Caco-2 (cell line): Measurements from ENCODE around the gene JAG2. TPM values are rescaled to one million over a fixed set of nuclear protein-coding genes. Genes with fewer than 3 reads are reported as not detected.
A peak's percentile ranks its signal among the peaks of the same experiment; 100 is the strongest.

Experiments
- BruUV-seq: library from RNA; stranded (reverse); fragments of 400-500 nt; replicated peaks from 2 replicates; lab custom pipeline; 2021; lab: Mats Ljungman, UMichigan
- CTCF ChIA-PET: fragments of 300-600 bp; sonication (Branson Sonifier 250); formaldehyde crosslinking; loops from one replicate; lab custom pipeline; 2022; ENCODE audit warnings: antibody characterized with exemption; lab: Charles Lee
- POLR2A ChIA-PET: fragments of 300-600 bp; sonication (Branson Sonifier 250); formaldehyde crosslinking; loops from one replicate; lab custom pipeline; 2022; ENCODE audit warnings: antibody characterized with exemption; lab: Charles Lee
- DNase-seq, 2 experiments: peaks; one replicate each; pipeline versions ENCODE4 v3.0.0 to v3.0.0-alpha.2; 2020 to 2022
- H3K27me3 ChIP-seq: replicated peaks from 2 replicates; pipeline ENCODE4 v1.6.0; 2011; ENCODE audit warnings: low read length; ENCODE audit not compliant: control insufficient read depth, insufficient read depth
- H3K36me3 ChIP-seq: 2 replicates; pipeline ENCODE4 v1.5.1; 2011; ENCODE audit warnings: low read length; ENCODE audit not compliant: control insufficient read depth, insufficient read depth
- H3K4me1 ChIP-seq: fragments of 250-450 bp; sonication (Bioruptor Pico); 2 replicates; pipeline ENCODE4 v1.5.1; 2020; ENCODE audit warnings: mild to moderate bottlenecking
- H3K4me3 ChIP-seq: 2 replicates; pipeline ENCODE4 v1.5.1; 2011; ENCODE audit warnings: low read depth, mild to moderate bottlenecking, control low read depth, low read length
- H3K9me3 ChIP-seq: fragments of 250-450 bp; sonication (Bioruptor Pico); 2 replicates; pipeline ENCODE4 v1.5.1; 2020; ENCODE audit warnings: mild to moderate bottlenecking, moderate library complexity
- H3K27ac Mint-ChIP-seq: one replicate; pipeline ENCODE4 v1.8.0; 2022; ENCODE audit warnings: mixed read lengths; ENCODE audit not compliant: unreplicated experiment
- H3K27me3 Mint-ChIP-seq: one replicate; pipeline ENCODE4 v1.8.0; 2022; ENCODE audit warnings: mixed read lengths; ENCODE audit not compliant: insufficient read depth, unreplicated experiment
- H3K36me3 Mint-ChIP-seq: one replicate; pipeline ENCODE4 v1.8.0; 2022; ENCODE audit warnings: mild to moderate bottlenecking, mixed read lengths; ENCODE audit not compliant: insufficient read depth, unreplicated experiment
- H3K4me1 Mint-ChIP-seq: one replicate; pipeline ENCODE4 v1.8.0; 2022; ENCODE audit warnings: low read depth, mixed read lengths; ENCODE audit not compliant: unreplicated experiment
- H3K4me3 Mint-ChIP-seq: one replicate; pipeline ENCODE4 v1.8.0; 2022; ENCODE audit warnings: mild to moderate bottlenecking, moderate library complexity, mixed read lengths; ENCODE audit not compliant: unreplicated experiment
- H3K9me3 Mint-ChIP-seq: one replicate; pipeline ENCODE4 v1.8.0; 2022; ENCODE audit warnings: mixed read lengths; ENCODE audit not compliant: unreplicated experiment
- intact Hi-C: fragments of 100-400 bp; cut with micrococcal nuclease; formaldehyde crosslinking; loops from one replicate; pipeline ENCODE4 v1.10.0; 2022; ENCODE audit not compliant: unreplicated experiment
- total RNA-seq: library from RNA; stranded (reverse); gene quantifications from 2 replicates; pipeline ENCODE4 v1.2.3, GENCODE V29; 2022
- TF ChIP-seq, protein P1 (sequence below), 2 experiments: fragments of 200-600 bp in 1 of 2; IDR thresholded peaks; 1 replicate in 1 of 2; 2 replicates in 1 of 2; pipeline versions ENCODE4 v1.5.1 to v1.8.0; 2011 to 2022; ENCODE audit warnings: antibody characterized with exemption in 1 of 2, control low read depth in 1 of 2, inconsistent platforms in 1 of 2, low read depth in 1 of 2, low read length in 1 of 2, mild to moderate bottlenecking in 1 of 2, moderate library complexity in 1 of 2; ENCODE audit not compliant: insufficient read depth in 1 of 2, severe bottlenecking in 1 of 2, unreplicated experiment in 1 of 2

The JAG2 gene
- total RNA-seq, 1 experiment from 2014 or later = 43.0 TPM

DNA sequence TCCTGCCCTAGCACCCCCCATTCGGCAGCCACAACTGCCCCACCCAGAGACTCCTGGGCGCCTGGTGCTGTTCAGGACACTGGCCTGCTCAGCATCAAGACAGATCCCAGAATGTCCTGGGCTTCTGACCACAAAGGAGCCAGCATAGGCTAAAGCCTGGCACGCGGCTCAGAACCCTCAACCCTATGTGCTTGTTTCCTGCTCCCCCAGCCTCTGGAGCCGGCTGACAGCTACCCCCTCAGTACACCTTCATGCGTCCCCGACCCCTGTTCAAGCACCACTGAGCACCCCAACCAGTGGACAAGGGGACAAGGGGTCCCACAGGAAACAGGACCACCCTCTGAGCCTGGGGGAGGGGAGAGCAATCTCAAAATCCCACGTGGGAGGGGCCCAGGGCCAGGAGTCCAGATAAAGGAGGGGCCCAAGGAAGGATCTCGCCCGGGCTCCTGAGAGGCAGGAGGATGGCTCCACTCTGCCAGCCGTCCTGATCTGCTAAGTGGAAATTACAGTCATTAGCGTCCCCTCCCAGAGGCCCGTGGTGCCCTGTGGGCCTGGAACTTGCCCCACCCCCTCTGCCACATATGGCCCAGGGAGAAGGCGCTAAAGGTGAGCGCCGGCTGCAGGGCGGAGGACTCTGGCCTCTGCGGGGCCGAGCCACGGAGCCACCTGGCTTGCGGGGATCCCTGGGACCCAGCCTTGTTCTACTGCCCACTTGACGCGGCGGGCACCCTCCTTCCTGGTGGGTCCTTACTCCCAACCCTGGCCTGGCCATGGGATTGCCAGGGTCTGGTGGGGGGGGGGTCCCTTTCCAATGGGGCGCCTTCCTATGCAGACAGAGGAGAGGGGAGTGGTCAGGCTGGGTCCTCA is 76.2 kb downstream of the JAG2 start:
- intact Hi-C loops = loop anchor here (1.0 kb wide), 1 partner anchor 75 kb away; no protein-coding TSS in a partner anchor
- ChIA-PET POLR2A (no interaction called here), CTCF (interaction anchor here (0.6 to 1.1 kb wide), 3 partner anchors 48 to 77 kb away, joined by 3 read pairs; no protein-coding TSS in a partner anchor)
- Histone ChIP-seq H3K9me3 (no peaks in the 10 kb centered on the region), H3K4me3 (peak overlapping the region; percentile 81), H3K27me3 (no peaks in the 10 kb centered on the region), H3K36me3 (no peaks in the 10 kb centered on the region), H3K4me1 (peaks cover 60% of the 10 kb centered on the region)
- Mint-ChIP-seq H3K9me3 (no peaks in the 10 kb centered on the region), H3K36me3 (peaks cover 34% of the 10 kb centered on the region), H3K27me3 (no peaks in the 10 kb centered on the region), H3K4me3 (peak overlapping the region; percentile 93), H3K27ac (peak overlapping the region; percentile 86), H3K4me1 (peaks cover 6% of the 10 kb centered on the region)
- TF ChIP-seq, protein P1, sequence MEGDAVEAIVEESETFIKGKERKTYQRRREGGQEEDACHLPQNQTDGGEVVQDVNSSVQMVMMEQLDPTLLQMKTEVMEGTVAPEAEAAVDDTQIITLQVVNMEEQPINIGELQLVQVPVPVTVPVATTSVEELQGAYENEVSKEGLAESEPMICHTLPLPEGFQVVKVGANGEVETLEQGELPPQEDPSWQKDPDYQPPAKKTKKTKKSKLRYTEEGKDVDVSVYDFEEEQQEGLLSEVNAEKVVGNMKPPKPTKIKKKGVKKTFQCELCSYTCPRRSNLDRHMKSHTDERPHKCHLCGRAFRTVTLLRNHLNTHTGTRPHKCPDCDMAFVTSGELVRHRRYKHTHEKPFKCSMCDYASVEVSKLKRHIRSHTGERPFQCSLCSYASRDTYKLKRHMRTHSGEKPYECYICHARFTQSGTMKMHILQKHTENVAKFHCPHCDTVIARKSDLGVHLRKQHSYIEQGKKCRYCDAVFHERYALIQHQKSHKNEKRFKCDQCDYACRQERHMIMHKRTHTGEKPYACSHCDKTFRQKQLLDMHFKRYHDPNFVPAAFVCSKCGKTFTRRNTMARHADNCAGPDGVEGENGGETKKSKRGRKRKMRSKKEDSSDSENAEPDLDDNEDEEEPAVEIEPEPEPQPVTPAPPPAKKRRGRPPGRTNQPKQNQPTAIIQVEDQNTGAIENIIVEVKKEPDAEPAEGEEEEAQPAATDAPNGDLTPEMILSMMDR (IDR thresholded peaks at IDR 0.05; ENCODE audit: insufficient read depth in 1 of 2, low read depth in 1 of 2, low read length in 1 of 2, severe bottlenecking in 1 of 2, unreplicated experiment in 1 of 2) = no peak
- DNase-seq = peak; percentile 41 to 60
- TSS peak; percentile 34 for BruUV-seq

DNA sequence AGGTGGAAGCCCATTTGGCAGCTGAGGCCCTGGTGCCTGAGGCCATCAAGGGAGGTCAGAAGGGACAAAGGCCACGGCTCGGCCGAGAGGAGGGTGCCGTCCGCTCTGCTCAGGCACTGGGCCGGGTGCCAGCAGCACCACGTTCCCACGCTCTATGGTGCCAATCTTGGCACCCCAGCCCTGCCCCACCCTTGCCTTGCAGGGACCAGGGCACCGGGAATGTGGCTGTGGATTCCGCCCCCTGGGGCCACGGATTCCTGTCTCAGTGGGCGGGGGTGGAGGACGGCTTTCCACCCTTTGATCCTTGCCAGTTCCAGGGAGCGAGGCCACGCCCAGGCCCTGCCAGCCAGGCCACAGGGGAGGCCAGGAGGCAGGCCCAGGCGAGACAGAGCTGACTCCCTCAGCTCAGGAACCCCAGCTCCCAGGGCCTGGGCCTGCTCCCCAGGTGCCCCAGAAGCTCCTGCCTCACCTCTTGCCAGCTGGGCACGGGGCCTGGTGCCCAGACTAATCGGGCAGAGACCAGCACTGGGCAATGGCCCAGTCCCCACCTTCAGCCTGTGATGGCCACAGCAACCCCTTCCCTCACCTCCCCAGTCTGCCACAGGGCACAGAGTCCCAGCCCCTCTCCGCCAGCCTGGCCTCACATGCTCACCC is 76.9 kb downstream of the JAG2 start:
- H3K9me3 Mint-ChIP-seq = no peaks in the 10 kb centered on the region
- H3K36me3 Mint-ChIP-seq = peaks cover 41% of the 10 kb centered on the region
- Histone ChIP-seq H3K4me1 (peaks cover 65% of the 10 kb centered on the region), H3K36me3 (no peaks in the 10 kb centered on the region), H3K9me3 (no peaks in the 10 kb centered on the region), H3K4me3 (peak overlapping the region; percentile 16), H3K27me3 (no peaks in the 10 kb centered on the region)
- no TSS peak for BruUV-seq
- CTCF ChIA-PET = interaction anchor here (0.6 to 1.4 kb wide), 4 partner anchors 49 to 93 kb away, joined by 3 to 4 read pairs (median 3); partner anchors contain the start of gene JAG2
- peak; percentile 59 to 76 for DNase-seq
- peak overlapping the region; percentile 86 for H3K27ac Mint-ChIP-seq
- H3K4me1 Mint-ChIP-seq = peaks cover 6% of the 10 kb centered on the region
- POLR2A ChIA-PET = no interaction called here
- H3K4me3 Mint-ChIP-seq = peak overlapping the region; percentile 93
- TF ChIP-seq, protein P1 (IDR thresholded peaks at IDR 0.05; ENCODE audit: insufficient read depth in 1 of 2, low read depth in 1 of 2, low read length in 1 of 2, severe bottlenecking in 1 of 2, unreplicated experiment in 1 of 2) = no peak
- no peaks in the 10 kb centered on the region for H3K27me3 Mint-ChIP-seq
- intact Hi-C loops = no loop called here

DNA sequence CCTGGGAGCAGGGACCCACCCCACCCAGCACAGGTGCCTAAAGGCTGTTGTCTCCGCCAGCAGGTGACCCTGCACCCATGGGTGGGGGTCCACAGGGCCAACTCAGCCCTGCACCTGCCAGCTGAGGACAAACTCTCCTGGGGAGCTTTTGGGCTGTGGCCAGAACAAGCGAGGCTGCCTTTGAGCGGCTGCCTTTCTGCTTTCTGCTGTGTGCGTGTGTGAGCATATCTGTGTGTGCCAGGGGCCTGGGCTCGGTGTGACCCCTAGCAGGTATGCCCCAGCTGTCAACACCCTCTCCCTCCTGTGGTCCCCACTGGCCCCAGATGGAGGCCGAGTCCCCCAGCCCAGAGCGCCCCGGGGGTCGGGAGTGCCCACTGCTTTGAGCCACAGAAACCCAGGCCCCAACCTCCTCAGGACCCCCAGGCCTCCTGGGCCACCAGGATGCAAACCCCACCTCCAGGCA is 77.5 kb downstream of the JAG2 start:
- no peak overlapping the region for H3K4me3 ChIP-seq
- H3K36me3 ChIP-seq = no peaks in the 10 kb centered on the region
- Mint-ChIP-seq H3K4me1 (peaks cover 6% of the 10 kb centered on the region), H3K27me3 (no peaks in the 10 kb centered on the region), H3K4me3 (no peak overlapping the region), H3K36me3 (peaks cover 45% of the 10 kb centered on the region), H3K27ac (no peak overlapping the region), H3K9me3 (no peaks in the 10 kb centered on the region)
- H3K9me3 ChIP-seq = no peaks in the 10 kb centered on the region
- CTCF ChIA-PET = interaction anchor here (1.0 to 1.4 kb wide), 5 partner anchors 74 to 158 kb away, joined by 3 to 5 read pairs (median 3); partner anchors contain the start of genes BTBD6 and JAG2
- no peak for DNase-seq
- no TSS peak for BruUV-seq
- TF ChIP-seq, protein P1 (IDR thresholded peaks at IDR 0.05; ENCODE audit: insufficient read depth in 1 of 2, low read depth in 1 of 2, low read length in 1 of 2, severe bottlenecking in 1 of 2, unreplicated experiment in 1 of 2) = no peak
- POLR2A ChIA-PET = no interaction called here
- intact Hi-C loops = no loop called here
- peaks cover 69% of the 10 kb centered on the region for H3K4me1 ChIP-seq
- no peaks in the 10 kb centered on the region for H3K27me3 ChIP-seq
